ENCODE results near the gene TBC1D12. TPM values are rescaled to one million over a fixed set of nuclear protein-coding genes. Genes with fewer than 3 reads are reported as not detected.
"Not testable (repeated sequence)": the region's sequence is repeated elsewhere in the genome, so short reads cannot be mapped to it uniquely, and the experiment has no call there.

The TBC1D12 gene
- total and polyA plus RNA-seq, 8 donors: 4.1 to 9.2 (median 5.5) TPM

DNA sequence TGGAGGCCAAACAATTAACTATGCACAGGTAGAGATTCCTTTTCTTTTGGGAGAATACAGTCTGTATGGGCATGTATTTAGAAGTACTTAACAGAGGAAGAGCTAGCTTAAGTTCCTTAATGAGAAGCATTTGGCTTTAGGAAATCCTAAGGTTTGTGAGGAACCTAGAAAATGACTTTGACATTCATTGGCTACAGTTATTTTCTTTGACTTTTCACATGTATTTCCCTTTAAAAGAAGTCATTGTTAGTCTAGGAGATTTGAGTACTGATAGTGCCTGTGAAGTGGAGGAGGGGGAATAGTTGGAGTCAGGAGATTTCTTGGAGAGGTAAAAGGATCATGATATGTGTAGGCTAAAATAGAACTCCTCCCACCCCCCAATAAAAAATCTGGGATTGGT lies 146.9 kb downstream of the TBC1D12 start:
- no peaks in the 10 kb centered on the region for H3K27me3 ChIP-seq
- H3K9me3 ChIP-seq: no peaks in the 10 kb centered on the region
- ATAC-seq (no peak), DNase-seq (no peak), FAIRE-seq (no peak)
- intact Hi-C loops (cut with DNase I): no loop called here
- no peak overlapping the region for H3K27ac ChIP-seq
- no peak overlapping the region for H3K4me3 ChIP-seq
- H3K4me1 ChIP-seq: peaks cover 3 to 8% (median 4%) of the 10 kb centered on the region in 3 donors
- H3K36me3 ChIP-seq: no peaks in the 10 kb centered on the region
- TF ChIP-seq CTCF (IDR thresholded peaks at IDR 0.05): no peak

DNA sequence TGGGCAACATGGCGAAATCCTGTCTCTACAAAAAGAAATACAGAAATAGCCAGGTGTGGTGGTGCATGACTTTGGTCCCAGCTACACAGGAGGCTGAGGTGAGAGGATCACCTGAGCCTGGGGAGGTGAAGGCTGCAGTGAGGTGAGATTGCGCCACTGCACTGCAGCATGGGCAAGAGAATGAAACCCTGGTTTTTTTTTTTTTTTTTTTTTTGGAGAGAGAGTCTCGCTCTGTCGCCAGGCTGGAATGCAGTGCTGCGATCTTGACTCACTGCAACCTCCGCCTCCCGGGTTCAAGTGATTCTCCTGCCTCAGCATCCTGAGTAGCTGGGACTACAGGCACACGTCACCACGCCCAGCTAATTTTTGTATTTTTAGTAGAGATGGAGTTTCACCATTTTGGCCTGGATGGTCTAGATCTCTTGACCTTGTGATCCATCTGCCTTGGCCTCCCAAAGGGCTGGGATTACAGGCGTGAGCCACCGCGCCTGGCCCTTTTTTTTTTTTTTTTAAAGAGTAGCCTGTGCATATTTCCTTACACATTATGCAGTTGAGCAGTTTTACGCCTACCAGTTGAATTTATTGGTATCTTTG lies 165.5 kb downstream of the TBC1D12 start:
- H3K4me1 ChIP-seq; H3K36me3 ChIP-seq; H3K27ac ChIP-seq; H3K27me3 ChIP-seq; intact Hi-C loops (cut with DNase I); H3K4me3 ChIP-seq; FAIRE-seq; ATAC-seq; DNase-seq; H3K9me3 ChIP-seq: not testable (repeated sequence)
- WGBS, 2 donors: 95 to 98% methylated on average over 12 to 13 of the region's 13 CpGs

GRCh38 chr10:94571081-94571480 lies 168.7 kb downstream of the TBC1D12 start:
- no peak for TF ChIP-seq CTCF (IDR thresholded peaks at IDR 0.05)
- H3K9me3 ChIP-seq: no peaks in the 10 kb centered on the region
- no peak for ATAC-seq
- no peaks in the 10 kb centered on the region for H3K36me3 ChIP-seq
- intact Hi-C loops (cut with DNase I): no loop called here
- H3K4me3 ChIP-seq: no peak overlapping the region
- no peaks in the 10 kb centered on the region for H3K27me3 ChIP-seq
- FAIRE-seq: no peak
- H3K27ac ChIP-seq: no peak overlapping the region
- DNase-seq: no peak
- no peaks in the 10 kb centered on the region for H3K4me1 ChIP-seq

- TF ChIP-seq CTCF (IDR thresholded peaks at IDR 0.05): no peak
- Histone ChIP-seq H3K4me3 (no peak overlapping the region), H3K9me3 (no peaks in the 10 kb centered on the region), H3K4me1 (no peaks in the 10 kb centered on the region), H3K36me3 (no peaks in the 10 kb centered on the region), H3K27me3 (no peaks in the 10 kb centered on the region), H3K27ac (no peak overlapping the region)
- DNase-seq (no peak), ATAC-seq (no peak), FAIRE-seq (no peak)
- WGBS, 2 donors: 91 to 94% methylated on average over 3 of the region's 3 CpGs
- intact Hi-C loops (cut with DNase I): no loop called here
These were observed 169.2 kb downstream of the TBC1D12 start for GRCh38 chr10:94571528-94571927.

DNA sequence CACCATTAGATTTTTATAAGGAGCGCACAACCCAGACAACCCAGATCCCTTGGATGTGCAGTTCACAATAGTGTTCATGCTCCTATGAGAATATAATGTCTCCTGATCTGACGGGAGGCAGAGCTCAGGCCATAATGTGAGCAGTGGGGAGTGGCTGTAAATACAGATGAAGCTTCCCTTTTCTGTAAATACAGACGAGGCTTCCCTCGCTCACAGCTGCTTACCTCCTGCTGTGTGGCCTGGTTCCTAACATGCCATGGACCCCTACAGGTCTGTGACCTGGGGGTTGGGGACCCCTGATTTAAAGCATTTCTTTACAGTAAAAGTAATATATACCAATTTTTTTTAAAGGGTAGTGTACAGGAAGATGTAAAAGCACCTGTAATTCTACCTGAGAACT lies 176.4 kb downstream of the TBC1D12 start:
- no peak for DNase-seq
- Histone ChIP-seq H3K27ac (no peak overlapping the region), H3K4me1 (peaks cover 6 to 17% (median 10%) of the 10 kb centered on the region in 3 donors), H3K36me3 (no peaks in the 10 kb centered on the region), H3K9me3 (no peaks in the 10 kb centered on the region), H3K27me3 (no peaks in the 10 kb centered on the region), H3K4me3 (no peak overlapping the region)
- TF ChIP-seq CTCF (IDR thresholded peaks at IDR 0.05): no peak
- no peak for ATAC-seq
- no peak for FAIRE-seq
- intact Hi-C loops (cut with DNase I): no loop called here
- WGBS, 2 donors: 93 to 94% methylated on average over 4 of the region's 4 CpGs
